ENCODE measurements around the gene KLF11.

- TF ChIP-seq EZH2 (IDR thresholded peaks at IDR 0.05) (no peak), POLR2AphosphoS5 (IDR thresholded peaks at IDR 0.05; ENCODE audit: borderline replicate concordance, low read depth, low read length) (no peak), FOXP2 (optimal IDR thresholded peaks at IDR 0.05; ENCODE audit: control extremely low read depth, extremely low read length, insufficient read depth) (no peak)
Observed at GRCh38 chr2:10002109-10002508, 41.2 kb upstream of the KLF11 start.

Measured in SK-N-MC (cell line).